Measurements from ENCODE around the gene TTC39A.

- no peak for TF ChIP-seq EZH2 (IDR thresholded peaks at IDR 0.05; ENCODE audit: low read length, missing control alignments)
- TF ChIP-seq, protein P1, sequence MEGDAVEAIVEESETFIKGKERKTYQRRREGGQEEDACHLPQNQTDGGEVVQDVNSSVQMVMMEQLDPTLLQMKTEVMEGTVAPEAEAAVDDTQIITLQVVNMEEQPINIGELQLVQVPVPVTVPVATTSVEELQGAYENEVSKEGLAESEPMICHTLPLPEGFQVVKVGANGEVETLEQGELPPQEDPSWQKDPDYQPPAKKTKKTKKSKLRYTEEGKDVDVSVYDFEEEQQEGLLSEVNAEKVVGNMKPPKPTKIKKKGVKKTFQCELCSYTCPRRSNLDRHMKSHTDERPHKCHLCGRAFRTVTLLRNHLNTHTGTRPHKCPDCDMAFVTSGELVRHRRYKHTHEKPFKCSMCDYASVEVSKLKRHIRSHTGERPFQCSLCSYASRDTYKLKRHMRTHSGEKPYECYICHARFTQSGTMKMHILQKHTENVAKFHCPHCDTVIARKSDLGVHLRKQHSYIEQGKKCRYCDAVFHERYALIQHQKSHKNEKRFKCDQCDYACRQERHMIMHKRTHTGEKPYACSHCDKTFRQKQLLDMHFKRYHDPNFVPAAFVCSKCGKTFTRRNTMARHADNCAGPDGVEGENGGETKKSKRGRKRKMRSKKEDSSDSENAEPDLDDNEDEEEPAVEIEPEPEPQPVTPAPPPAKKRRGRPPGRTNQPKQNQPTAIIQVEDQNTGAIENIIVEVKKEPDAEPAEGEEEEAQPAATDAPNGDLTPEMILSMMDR (conservative IDR thresholded peaks at IDR 0.05 in 1 of 2, IDR thresholded peaks at IDR 0.05 in 1 of 2; ENCODE audit: low read depth in 1 of 2, low read length in 2 of 2) = no peak
Observed at GRCh38 chr1:51270751-51271150, 59.6 kb downstream of the TTC39A start.
